K562 (cell line): ENCODE results near the gene PPM1E. TPM values are rescaled to one million over a fixed set of nuclear protein-coding genes. Genes with fewer than 3 reads are reported as not detected.
"Not testable (repeated sequence)": the region's sequence is repeated elsewhere in the genome, so short reads cannot be mapped to it uniquely, and the experiment has no call there.

Experiments used
- ATAC-seq: fragments of 200-7000 bp; cut with Tn5 transposase; 3 replicates; pipeline ENCODE4 v1.9.1; 2020; ENCODE audit warnings: moderate library complexity
- BruUV-seq: library from RNA; stranded (reverse); fragments of 400-500 nt; replicated peaks from 2 replicates; lab custom pipeline; 2021; lab: Mats Ljungman, UMichigan
- CTCF ChIA-PET: fragments of 300-600 bp; formaldehyde crosslinking; extraction: SDS; loops from one replicate; lab custom pipeline; 2021; ENCODE audit warnings: low intra/inter-chr PET ratio; lab: Yijun Ruan, JAX
- POLR2A ChIA-PET: fragments of 300-600, 350-650 bp; sonication (Branson Sonifier 250); formaldehyde crosslinking; extraction: SDS; loops from one replicate; lab custom pipeline; 2021; ENCODE audit warnings: antibody characterized with exemption, inconsistent platforms; lab: Yijun Ruan, JAX
- DNase-seq, 4 experiments: peaks; one replicate each; pipeline versions ENCODE4 v3.0.0 to v3.0.0-alpha.2; 2011 to 2018; ENCODE audit warnings: low spot score in 3 of 4, mixed read lengths in 3 of 4; ENCODE audit errors: extremely low read depth in 1 of 4
- FAIRE-seq: peaks from 2 replicates; lab custom pipeline; 2011; peaks lifted over from hg19 to GRCh38; lab: Jason Lieb, UNC
- H2AFZ ChIP-seq: 2 replicates; pipeline ENCODE4 v1.6.0; 2011; ENCODE audit warnings: low read depth, low read length, control low read depth, inconsistent platforms
- H3K27ac ChIP-seq: fragments of 200-600 bp; 3 replicates; pipeline ENCODE4 v1.8.0; 2011; ENCODE audit warnings: low read depth, mild to moderate bottlenecking, control low read depth, inconsistent platforms, low read length, moderate library complexity, mixed read lengths; ENCODE audit errors: extremely low read depth
- H3K27me3 ChIP-seq, 2 experiments: fragments of 300-600 bp in 1 of 2; 2 replicates in 1 of 2; 3 replicates in 1 of 2; pipeline versions ENCODE4 v1.6.0 to v1.8.0; 2011; ENCODE audit warnings: inconsistent platforms in 2 of 2, low read length in 2 of 2, mild to moderate bottlenecking in 1 of 2, mixed read lengths in 1 of 2, moderate library complexity in 1 of 2; ENCODE audit not compliant: control insufficient read depth in 2 of 2, insufficient read depth in 2 of 2
- H3K36me3 ChIP-seq: fragments of 300-600 bp; 3 replicates; pipeline ENCODE4 v1.8.0; 2011; ENCODE audit warnings: mild to moderate bottlenecking, low read length, inconsistent platforms; ENCODE audit not compliant: control insufficient read depth, insufficient read depth
- H3K4me1 ChIP-seq, 2 experiments: fragments of 200-600 bp in 1 of 2; replicated peaks in 1 of 2; 2 replicates in 1 of 2; 3 replicates in 1 of 2; pipeline versions ENCODE4 v1.5.1 to v1.8.0; 2011; ENCODE audit warnings: inconsistent platforms in 2 of 2, low read length in 2 of 2, mild to moderate bottlenecking in 1 of 2, mixed read lengths in 1 of 2, moderate library complexity in 1 of 2; ENCODE audit not compliant: control insufficient read depth in 2 of 2, insufficient read depth in 2 of 2
- H3K4me2 ChIP-seq: 2 replicates; pipeline ENCODE4 v1.6.1; 2011; ENCODE audit warnings: low read length, control low read depth, inconsistent platforms, mixed read lengths; ENCODE audit not compliant: insufficient read depth
- H3K4me3 ChIP-seq: fragments of 200-600 bp; sonication (generic), shearing (Covaris generic); 2 replicates; pipeline ENCODE4 v1.5.1; 2016; ENCODE audit warnings: control low read depth, inconsistent platforms
- H3K79me2 ChIP-seq: fragments of 200-600 bp; 3 replicates; pipeline ENCODE4 v1.8.0; 2011; ENCODE audit warnings: low read length, inconsistent platforms; ENCODE audit not compliant: control insufficient read depth, insufficient read depth
- H3K9ac ChIP-seq, 2 experiments: 2 replicates each; pipeline versions ENCODE4 v1.6.0 to v1.6.1; 2011; ENCODE audit warnings: low read depth in 2 of 2, low read length in 2 of 2, control low read depth in 1 of 2, inconsistent platforms in 1 of 2, mild to moderate bottlenecking in 1 of 2, mixed read lengths in 1 of 2; ENCODE audit not compliant: insufficient read depth in 1 of 2
- H3K9me1 ChIP-seq: one replicate; pipeline ENCODE4 v1.6.0; 2011; ENCODE audit warnings: inconsistent platforms, mild to moderate bottlenecking, low read length, moderate library complexity; ENCODE audit not compliant: control insufficient read depth, insufficient read depth
- H3K9me3 ChIP-seq: replicated peaks from 2 replicates; pipeline ENCODE4 v1.5.1; 2011; ENCODE audit warnings: low read depth, low read length, inconsistent platforms; ENCODE audit not compliant: control insufficient read depth, insufficient read depth
- H4K20me1 ChIP-seq: replicated peaks from 2 replicates; pipeline ENCODE4 v1.6.1; 2011; ENCODE audit warnings: low read length, inconsistent platforms, mixed read lengths; ENCODE audit not compliant: control insufficient read depth, insufficient read depth
- ZBTB11 ChIP-seq, 3 experiments: fragments of 200-800 bp in 1 of 3; fragments of 250-450 bp in 1 of 3; fragments of 450-650 bp in 1 of 3; sonication (Bioruptor Pico) in 1 of 3; sonication (Bioruptor generic) in 1 of 3; formaldehyde crosslinking in 1 of 3; IDR thresholded peaks; 2 replicates each; pipeline versions ENCODE4 v1.6.1 to v1.8.0; 2016 to 2022; ENCODE audit warnings: mild to moderate bottlenecking in 2 of 3, missing genetic modification characterization in 2 of 3, missing compliant biosample characterization in 1 of 3, moderate library complexity in 1 of 3
- WGBS: fragments of 100-300 bp; shearing (Covaris generic); methylation state at CpG from one replicate; pipeline ENCODE4 v1.1.6; 2016; ENCODE audit warnings: low coverage, mixed read lengths; ENCODE audit not compliant: insufficient coverage; ENCODE audit errors: missing lambda C conversion rate; 5-methylcytosine and 5-hydroxymethylcytosine counted together
- in situ Hi-C: fragments of 300-500 bp; cut with MboI; formaldehyde crosslinking; loops from 4 replicates; pipeline ENCODE4 v1.15.0; 2018; ENCODE audit warnings: inconsistent platforms, mixed read lengths
- intact Hi-C: fragments of 100-400 bp; cut with micrococcal nuclease; formaldehyde crosslinking; loops from 2 replicates; pipeline ENCODE4 v1.14.2; 2022
- polyA plus RNA-seq, 8 experiments: library from polyadenylated mRNA; depleted of rRNA in 4 of 8; stranded (reverse) in 5 of 8; unstranded in 3 of 8; fragments of >200 nt; fragmentation: Nextera tagmentation in 2 of 8; fragmentation: Illumina TruSeq in 1 of 8; extraction: Ambion mirVana in 2 of 8; extraction: Trizol in 1 of 8; gene quantifications; 2 replicates each; pipeline versions ENCODE4 v1.2.1 to v1.2.3, GENCODE V29; 2011 to 2014; ENCODE audit warnings: inconsistent platforms in 1 of 8, missing spikeins in 1 of 8
- total RNA-seq, 7 experiments: library from RNA; depleted of rRNA in 6 of 7; stranded (reverse); fragments of >200 nt in 6 of 7; fragmentation: Illumina TruSeq in 2 of 7; extraction: Trizol in 2 of 7; gene quantifications; 2 replicates each; pipeline versions ENCODE4 v1.2.1 to v1.2.3, GENCODE V29; 2011 to 2021; ENCODE audit warnings: low replicate concordance in 1 of 7

The PPM1E gene
- total and polyA plus RNA-seq, 9 of the 15 experiments (the other 6 are each of a cell fraction or from before 2014, with no cell fraction given): 1.0 to 5.7 (median 4.7) TPM

- ATAC-seq, H3K79me2 ChIP-seq, H3K9ac ChIP-seq, CTCF ChIA-PET, H3K4me2 ChIP-seq, H3K4me1 ChIP-seq, DNase-seq, H3K36me3 ChIP-seq: not testable (repeated sequence)
- peak in 1 of 3 experiments; percentile 70; a peak in 2 of 6 replicates for TF ChIP-seq ZBTB11 (CRISPR knock-in tag; IDR thresholded peaks at IDR 0.05)
- TF ChIP-seq, all 486 proteins: peak for 1; not testable (repeated sequence) for 485
- POLR2A ChIA-PET, intact Hi-C loops, H3K27ac ChIP-seq, BruUV-seq, H3K9me1 ChIP-seq, FAIRE-seq, H2AFZ ChIP-seq, in situ Hi-C loops, H4K20me1 ChIP-seq, H3K9me3 ChIP-seq, H3K4me3 ChIP-seq, H3K27me3 ChIP-seq: not testable (repeated sequence)
- WGBS: 39% methylated on average over 2 of the region's 2 CpGs
Observed at GRCh38 chr17:58954358-58954757, 198.7 kb downstream of the PPM1E start.
